HT1080 (cell line): ENCODE measurements around the gene DUSP6. TPM values are rescaled to one million over a fixed set of nuclear protein-coding genes. Genes with fewer than 3 reads are reported as not detected.

Experiments used
- DNase-seq: peaks from one replicate; pipeline ENCODE4 v3.0.0-alpha.2; 2015; ENCODE audit warnings: low read depth
- polyA plus RNA-seq, 2 experiments: library from polyadenylated mRNA; depleted of rRNA; stranded (reverse); fragments of >200 nt; gene quantifications; 2 replicates each; pipeline ENCODE4 v1.2.3, GENCODE V29; 2015
- total RNA-seq: library from RNA; depleted of rRNA; stranded (reverse); fragments of >200 nt; shearing (Covaris generic); gene quantifications from 2 replicates; pipeline ENCODE4 v1.2.3, GENCODE V29; 2014; rRNA removed

Gene DUSP6
- total RNA-seq: 0.32 and 1.2 TPM in 2 replicates
- 0.44 and 0.89 TPM in 2 replicates for polyA plus RNA-seq (2015; cell fraction: cytosol; rRNA removed)
- 0.37 and 1.4 TPM in 2 replicates for polyA plus RNA-seq (2015; cell fraction: nucleus; rRNA removed)

GRCh38 chr12:89352492-89353187 lies at the start of gene DUSP6:
Gene DUSP6 (minus strand): TSS chr12:89352501. CDS start chr12:89352039, 462 bp downstream.
- DNase-seq: no peak

GRCh38 chr12:89401433-89402058 lies 49.2 kb upstream of the DUSP6 start:
- no peak for DNase-seq

GRCh38 chr12:89400415-89400814 lies 48.1 kb upstream of the DUSP6 start:
- DNase-seq: no peak

- no peak for DNase-seq
Observed at GRCh38 chr12:89395712-89396111, 43.4 kb upstream of the DUSP6 start.

- no peak for DNase-seq
Observed at GRCh38 chr12:89393551-89394121, 41.3 kb upstream of the DUSP6 start.

GRCh38 chr12:89392391-89392790 lies 40.1 kb upstream of the DUSP6 start:
- no peak for DNase-seq

- no peak for DNase-seq
Observed at GRCh38 chr12:89391726-89392336, 39.5 kb upstream of the DUSP6 start.

GRCh38 chr12:89390802-89391673 lies 38.7 kb upstream of the DUSP6 start:
- peak; percentile 86 for DNase-seq

GRCh38 chr12:89389755-89390661 lies 37.7 kb upstream of the DUSP6 start:
- DNase-seq: no peak

GRCh38 chr12:89386138-89386537 lies 33.8 kb upstream of the DUSP6 start:
- DNase-seq: no peak

- DNase-seq: no peak
Observed at GRCh38 chr12:89384807-89385206, 32.5 kb upstream of the DUSP6 start.

GRCh38 chr12:89384050-89384758 lies 31.9 kb upstream of the DUSP6 start:
- DNase-seq: peak; percentile 49

GRCh38 chr12:89383235-89384049 lies 31.1 kb upstream of the DUSP6 start:
- no peak for DNase-seq

- no peak for DNase-seq
Observed at GRCh38 chr12:89382328-89382727, 30.0 kb upstream of the DUSP6 start.

- no peak for DNase-seq
Observed at GRCh38 chr12:89379839-89380467, 27.7 kb upstream of the DUSP6 start.

GRCh38 chr12:89379148-89379838 lies 27.0 kb upstream of the DUSP6 start:
- no peak for DNase-seq

GRCh38 chr12:89376844-89377243 lies 24.5 kb upstream of the DUSP6 start:
- DNase-seq: no peak

GRCh38 chr12:89376202-89376529 lies 23.9 kb upstream of the DUSP6 start:
- DNase-seq: no peak
